Psoas muscle (tissue), 8 donors: ENCODE results near the gene FKBP1A. TPM values are rescaled to one million over a fixed set of nuclear protein-coding genes. Genes with fewer than 3 reads are reported as not detected.

ENCODE experiments used
- ATAC-seq, 4 donors: fragments of 200-7000 bp; cut with Tn5 transposase; one replicate each; pipeline ENCODE4 v1.9.1; 2020; ENCODE audit warnings: moderate library complexity in 3 of 4, mild to moderate bottlenecking in 2 of 4
- DNase-seq, 2 donors: peaks; one replicate each; pipeline ENCODE4 v3.0.0-alpha.2; 2020
- H3K27ac ChIP-seq: fragments of 200-600 bp; one replicate; pipeline ENCODE4 v1.8.0; 2022
- H3K27me3 ChIP-seq, 3 donors: fragments of 200-600 bp in 1 of 3; one replicate each; pipeline versions ENCODE4 v1.6.1 to v1.8.0; 2013 to 2022; ENCODE audit warnings: low read length in 2 of 3, mild to moderate bottlenecking in 2 of 3, moderate library complexity in 1 of 3; ENCODE audit not compliant: insufficient read depth in 3 of 3
- H3K36me3 ChIP-seq, 2 donors: fragments of 200-600 bp in 1 of 2; one replicate each; pipeline versions ENCODE4 v1.6.1 to v1.8.0; 2013 to 2022; ENCODE audit warnings: low read depth in 1 of 2, mild to moderate bottlenecking in 1 of 2, moderate library complexity in 1 of 2; ENCODE audit not compliant: insufficient read depth in 1 of 2
- H3K4me1 ChIP-seq: fragments of 200-600 bp; one replicate; pipeline ENCODE4 v1.8.0; 2022
- H3K4me3 ChIP-seq: fragments of 200-600 bp; one replicate; pipeline ENCODE4 v1.8.0; 2022; ENCODE audit warnings: mild to moderate bottlenecking
- H3K9me3 ChIP-seq: fragments of 200-600 bp; one replicate; pipeline ENCODE4 v1.8.0; 2022
- WGBS, 3 donors: extraction: QIAGEN DNeasy Blood & Tissue Kit; methylation state at CpG; one replicate each; pipeline versions ENCODE4 v1.1.6 to v1.1.7; 2013; 5-methylcytosine and 5-hydroxymethylcytosine counted together
- intact Hi-C, 2 donors: fragments of 100-400 bp; cut with DNase I; formaldehyde crosslinking; loops; one replicate each; pipeline versions ENCODE4 v1.11.0 to v1.14.2; 2022
- polyA plus RNA-seq, 3 donors: library from polyadenylated mRNA; stranded (reverse); fragments of 200-250 nt; gene quantifications; one replicate each; pipeline ENCODE4 v1.2.3, GENCODE V29; 2013
- total RNA-seq, 4 donors: library from RNA; stranded (reverse); fragmentation: NEBNext Ultra II Directional in 2 of 4; extraction: Animal tissue kit (Norgen Biotek cat#: 25700) in 2 of 4; gene quantifications; one replicate each; pipeline versions ENCODE4 v1.2.1 to v1.2.4, GENCODE V29; 2021 to 2023
- TF ChIP-seq, protein P1 (sequence below): fragments of 200-600 bp; IDR thresholded peaks from one replicate; pipeline ENCODE4 v1.8.0; 2022; ENCODE audit warnings: antibody characterized with exemption
- donor health status: healthy with polysubstance abuse.
- donor health status: DM: no; HTN: no; CAD: no; lungs with moderate emphysema.
- donor health status: Bipolar disorder and iron deficiency.
- donor health status: healthy.
- donor health status: DM: yes; HTN: yes; CAD: no.
- donor health status: DM: no; HTN: no; CAD: no.
- donor health status: DM: no; HTN: no; CAD: no.
- donor health status: DM: yes; HTN: yes; CAD: no.

The FKBP1A gene
- total and polyA plus RNA-seq, 7 donors = 78.4 to 503 (median 116) TPM

DNA sequence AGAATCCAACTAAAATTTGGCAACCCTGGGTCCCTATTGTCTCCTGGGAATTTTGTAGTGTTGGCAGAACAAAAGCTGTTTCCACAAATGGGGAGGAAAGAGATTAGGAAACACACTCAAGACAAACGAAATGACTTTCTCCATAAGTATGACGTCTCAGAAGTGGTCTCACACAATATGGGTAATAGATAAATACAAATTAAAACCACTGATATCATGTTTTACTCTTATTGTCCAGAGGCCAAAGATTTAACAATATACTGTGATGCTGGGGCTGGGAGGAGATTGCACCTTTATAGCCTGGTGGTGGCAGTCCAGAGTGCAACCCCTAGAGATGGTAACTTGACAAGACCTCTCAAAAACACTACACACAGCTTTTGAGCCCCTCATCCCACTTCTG, 18.6 kb downstream of the FKBP1A start:
- Histone ChIP-seq H3K4me1 (peaks cover 71% of the 10 kb centered on the region), H3K27me3 (no peaks in the 10 kb centered on the region), H3K9me3 (no peaks in the 10 kb centered on the region), H3K4me3 (no peak overlapping the region), H3K36me3 (peaks cover 3 to 47% of the 10 kb centered on the region in 2 donors), H3K27ac (peak overlapping the region; percentile 56)
- TF ChIP-seq, protein P1, sequence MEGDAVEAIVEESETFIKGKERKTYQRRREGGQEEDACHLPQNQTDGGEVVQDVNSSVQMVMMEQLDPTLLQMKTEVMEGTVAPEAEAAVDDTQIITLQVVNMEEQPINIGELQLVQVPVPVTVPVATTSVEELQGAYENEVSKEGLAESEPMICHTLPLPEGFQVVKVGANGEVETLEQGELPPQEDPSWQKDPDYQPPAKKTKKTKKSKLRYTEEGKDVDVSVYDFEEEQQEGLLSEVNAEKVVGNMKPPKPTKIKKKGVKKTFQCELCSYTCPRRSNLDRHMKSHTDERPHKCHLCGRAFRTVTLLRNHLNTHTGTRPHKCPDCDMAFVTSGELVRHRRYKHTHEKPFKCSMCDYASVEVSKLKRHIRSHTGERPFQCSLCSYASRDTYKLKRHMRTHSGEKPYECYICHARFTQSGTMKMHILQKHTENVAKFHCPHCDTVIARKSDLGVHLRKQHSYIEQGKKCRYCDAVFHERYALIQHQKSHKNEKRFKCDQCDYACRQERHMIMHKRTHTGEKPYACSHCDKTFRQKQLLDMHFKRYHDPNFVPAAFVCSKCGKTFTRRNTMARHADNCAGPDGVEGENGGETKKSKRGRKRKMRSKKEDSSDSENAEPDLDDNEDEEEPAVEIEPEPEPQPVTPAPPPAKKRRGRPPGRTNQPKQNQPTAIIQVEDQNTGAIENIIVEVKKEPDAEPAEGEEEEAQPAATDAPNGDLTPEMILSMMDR = peak; percentile 4
- ATAC-seq (peak in 1 of 4 donors; percentile 3), DNase-seq (no peak)
- intact Hi-C loops = loop anchor here (5.0 kb wide), 1 partner anchor 37 kb away; no protein-coding TSS in a partner anchor
- 58 to 69% (median 66%) methylated on average over 2 of the region's 2 CpGs for WGBS, 3 donors

DNA sequence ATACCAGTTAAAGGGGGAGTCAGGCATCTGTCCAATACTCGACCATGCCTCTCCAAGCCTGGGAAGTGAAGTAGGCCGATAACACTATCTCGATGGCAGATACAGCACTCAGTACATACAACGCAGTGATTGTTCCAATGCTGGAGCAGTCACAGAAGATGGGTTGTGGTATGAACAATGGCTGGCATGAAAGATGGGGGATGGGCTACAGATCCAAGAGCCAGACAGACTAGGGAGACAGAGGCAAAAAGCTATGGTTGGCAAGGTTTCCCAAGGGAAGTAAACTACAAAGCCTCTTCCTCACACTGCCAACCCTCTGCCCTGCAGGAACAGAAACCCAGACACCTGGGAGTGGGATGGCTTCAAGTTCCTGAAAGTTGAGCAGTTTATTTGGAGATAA, 19.2 kb downstream of the FKBP1A start:
- no peak overlapping the region for H3K4me3 ChIP-seq
- 56 to 60% (median 59%) methylated on average over 4 of the region's 4 CpGs for WGBS, 3 donors
- ATAC-seq (no peak), DNase-seq (no peak)
- peaks cover 68% of the 10 kb centered on the region for H3K4me1 ChIP-seq
- H3K27me3 ChIP-seq = no peaks in the 10 kb centered on the region
- peak overlapping the region; percentile 27 for H3K27ac ChIP-seq
- no peaks in the 10 kb centered on the region for H3K9me3 ChIP-seq
- TF ChIP-seq, protein P1 = no peak
- H3K36me3 ChIP-seq = peaks cover 3 to 50% of the 10 kb centered on the region in 2 donors
- intact Hi-C loops = loop anchor here (5.0 kb wide), 1 partner anchor 36 kb away; no protein-coding TSS in a partner anchor

DNA sequence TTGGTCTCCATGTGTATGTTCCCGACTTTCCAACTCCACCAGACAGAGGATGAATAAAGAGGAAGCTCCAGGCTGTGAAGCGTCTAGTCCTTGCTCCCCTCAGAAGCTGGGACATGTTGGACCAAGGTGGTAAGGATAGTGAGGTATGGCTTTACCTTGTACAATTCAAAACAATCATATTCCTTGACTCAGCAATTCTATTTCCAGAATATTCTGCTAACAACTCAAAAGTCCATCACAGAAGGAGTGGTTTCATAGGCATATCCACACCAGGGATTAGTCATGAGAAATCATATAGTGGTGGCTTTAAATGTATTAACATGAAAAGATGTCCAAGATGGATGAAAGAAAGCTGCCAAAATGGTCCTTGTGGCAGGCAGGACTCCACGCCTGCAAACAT, 19.8 kb downstream of the FKBP1A start:
- intact Hi-C loops = loop anchor here (5.0 kb wide), 1 partner anchor 36 kb away; no protein-coding TSS in a partner anchor
- Histone ChIP-seq H3K4me3 (no peak overlapping the region), H3K4me1 (peaks cover 63% of the 10 kb centered on the region), H3K36me3 (peaks cover 3 to 56% of the 10 kb centered on the region in 2 donors), H3K27me3 (no peaks in the 10 kb centered on the region), H3K9me3 (no peaks in the 10 kb centered on the region), H3K27ac (peak overlapping the region; percentile 27)
- TF ChIP-seq, protein P1 = no peak
- ATAC-seq (no peak), DNase-seq (no peak)
- WGBS, 3 donors = 90 to 94% (median 92%) methylated on average over 3 of the region's 3 CpGs

DNA sequence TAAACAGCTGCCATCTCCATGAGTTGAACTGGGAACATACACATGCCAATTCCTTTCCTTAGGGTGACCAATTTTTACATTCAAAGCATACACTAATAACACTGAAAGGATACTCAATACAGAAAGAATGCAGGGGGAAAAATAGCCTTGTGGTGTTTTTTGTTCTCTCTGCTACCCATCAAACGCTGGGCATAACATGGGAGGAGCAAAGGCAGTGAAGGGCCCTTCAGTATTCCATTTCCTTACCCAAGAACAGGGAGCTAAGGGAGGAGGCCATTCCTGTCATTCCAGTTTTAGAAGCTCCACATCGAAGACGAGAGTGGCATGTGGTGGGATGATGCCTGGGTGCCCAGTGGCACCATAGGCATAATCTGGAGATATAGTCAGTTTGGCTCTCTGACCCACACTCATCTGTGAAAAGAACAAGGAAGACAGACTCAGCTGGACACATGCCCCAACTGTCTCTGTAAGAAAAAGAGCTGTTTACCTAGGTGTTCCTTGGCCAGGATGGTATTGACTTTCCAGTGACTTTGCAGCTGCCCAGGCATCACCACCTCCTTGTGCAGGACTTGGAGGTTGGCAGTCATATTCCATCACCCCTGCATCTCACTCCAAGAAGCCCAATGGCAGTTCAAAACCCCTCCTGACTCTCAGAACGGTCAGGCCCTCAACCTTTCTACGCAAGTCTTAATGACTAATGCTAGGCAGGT, 20.9 kb downstream of the FKBP1A start:
- intact Hi-C loops = loop anchor here (5.0 kb wide), 1 partner anchor 35 kb away; no protein-coding TSS in a partner anchor
- no peak overlapping the region for H3K4me3 ChIP-seq
- H3K9me3 ChIP-seq = no peaks in the 10 kb centered on the region
- H3K4me1 ChIP-seq = peaks cover 54% of the 10 kb centered on the region
- WGBS, 3 donors = 84 to 88% (median 86%) methylated on average over 4 to 5 of the region's 5 CpGs
- no peaks in the 10 kb centered on the region for H3K27me3 ChIP-seq
- H3K27ac ChIP-seq = no peak overlapping the region
- no peak for DNase-seq
- ATAC-seq = no peak
- H3K36me3 ChIP-seq = peaks cover 3 to 66% of the 10 kb centered on the region in 2 donors
- TF ChIP-seq, protein P1 = no peak
